ENCODE results near the gene SERPINB2.

DNA sequence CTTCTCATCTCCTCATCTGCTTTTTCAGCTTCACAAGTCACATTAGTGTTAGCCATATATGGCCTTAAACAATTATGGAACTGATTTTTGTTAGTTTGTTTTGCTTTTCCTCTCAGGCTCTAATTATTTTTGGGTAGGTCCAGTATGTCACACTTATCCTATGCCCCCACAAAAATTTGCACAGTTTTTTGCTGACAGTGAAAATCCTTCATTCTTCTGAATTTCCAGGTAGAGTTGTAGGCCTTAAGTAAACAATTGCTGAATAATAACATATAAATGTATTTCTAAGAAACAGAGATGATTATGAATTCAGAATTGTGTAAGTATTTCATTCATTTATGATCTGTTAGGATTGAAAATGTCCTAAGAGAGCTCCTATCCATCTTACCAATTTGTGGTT lies 11.7 kb downstream of the SERPINB2 start:
- no peak for TF ChIP-seq POLR2G (IDR thresholded peaks at IDR 0.05; ENCODE audit: low read depth, low read length)
- TF ChIP-seq MEF2D (CRISPR knock-in tag; IDR thresholded peaks at IDR 0.05): no peak
- TF ChIP-seq, protein P1, sequence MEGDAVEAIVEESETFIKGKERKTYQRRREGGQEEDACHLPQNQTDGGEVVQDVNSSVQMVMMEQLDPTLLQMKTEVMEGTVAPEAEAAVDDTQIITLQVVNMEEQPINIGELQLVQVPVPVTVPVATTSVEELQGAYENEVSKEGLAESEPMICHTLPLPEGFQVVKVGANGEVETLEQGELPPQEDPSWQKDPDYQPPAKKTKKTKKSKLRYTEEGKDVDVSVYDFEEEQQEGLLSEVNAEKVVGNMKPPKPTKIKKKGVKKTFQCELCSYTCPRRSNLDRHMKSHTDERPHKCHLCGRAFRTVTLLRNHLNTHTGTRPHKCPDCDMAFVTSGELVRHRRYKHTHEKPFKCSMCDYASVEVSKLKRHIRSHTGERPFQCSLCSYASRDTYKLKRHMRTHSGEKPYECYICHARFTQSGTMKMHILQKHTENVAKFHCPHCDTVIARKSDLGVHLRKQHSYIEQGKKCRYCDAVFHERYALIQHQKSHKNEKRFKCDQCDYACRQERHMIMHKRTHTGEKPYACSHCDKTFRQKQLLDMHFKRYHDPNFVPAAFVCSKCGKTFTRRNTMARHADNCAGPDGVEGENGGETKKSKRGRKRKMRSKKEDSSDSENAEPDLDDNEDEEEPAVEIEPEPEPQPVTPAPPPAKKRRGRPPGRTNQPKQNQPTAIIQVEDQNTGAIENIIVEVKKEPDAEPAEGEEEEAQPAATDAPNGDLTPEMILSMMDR (CRISPR knock-in tag; IDR thresholded peaks at IDR 0.05): no peak
- TF ChIP-seq ZNF709 (CRISPR knock-in tag; IDR thresholded peaks at IDR 0.05): no peak
- no peak for TF ChIP-seq CEBPB (IDR thresholded peaks at IDR 0.05; ENCODE audit: borderline replicate concordance, low read depth, low read length)
- TF ChIP-seq, protein P2, sequence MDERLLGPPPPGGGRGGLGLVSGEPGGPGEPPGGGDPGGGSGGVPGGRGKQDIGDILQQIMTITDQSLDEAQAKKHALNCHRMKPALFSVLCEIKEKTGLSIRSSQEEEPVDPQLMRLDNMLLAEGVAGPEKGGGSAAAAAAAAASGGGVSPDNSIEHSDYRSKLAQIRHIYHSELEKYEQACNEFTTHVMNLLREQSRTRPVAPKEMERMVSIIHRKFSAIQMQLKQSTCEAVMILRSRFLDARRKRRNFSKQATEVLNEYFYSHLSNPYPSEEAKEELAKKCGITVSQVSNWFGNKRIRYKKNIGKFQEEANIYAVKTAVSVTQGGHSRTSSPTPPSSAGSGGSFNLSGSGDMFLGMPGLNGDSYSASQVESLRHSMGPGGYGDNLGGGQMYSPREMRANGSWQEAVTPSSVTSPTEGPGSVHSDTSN (CRISPR knock-in tag; IDR thresholded peaks at IDR 0.05): no peak
- TF ChIP-seq HNF4G (IDR thresholded peaks at IDR 0.05; ENCODE audit: borderline replicate concordance, low read depth, low read length): no peak
- TF ChIP-seq HNF4G (CRISPR knock-in tag; IDR thresholded peaks at IDR 0.05; ENCODE audit: borderline replicate concordance, low read depth): no peak
